Inflammatory macrophage treated with lipopolysaccharide for 1 hour (primary cell): Measurements from ENCODE around the gene KIAA1755.
"Not testable (repeated sequence)": the region's sequence is repeated elsewhere in the genome, so short reads cannot be mapped to it uniquely, and the experiment has no call there.

Source experiments
- DNase-seq, 2 donors: peaks; one replicate each; pipeline ENCODE4 v3.0.0-alpha.2; 2020 to 2022

Gene KIAA1755

DNA sequence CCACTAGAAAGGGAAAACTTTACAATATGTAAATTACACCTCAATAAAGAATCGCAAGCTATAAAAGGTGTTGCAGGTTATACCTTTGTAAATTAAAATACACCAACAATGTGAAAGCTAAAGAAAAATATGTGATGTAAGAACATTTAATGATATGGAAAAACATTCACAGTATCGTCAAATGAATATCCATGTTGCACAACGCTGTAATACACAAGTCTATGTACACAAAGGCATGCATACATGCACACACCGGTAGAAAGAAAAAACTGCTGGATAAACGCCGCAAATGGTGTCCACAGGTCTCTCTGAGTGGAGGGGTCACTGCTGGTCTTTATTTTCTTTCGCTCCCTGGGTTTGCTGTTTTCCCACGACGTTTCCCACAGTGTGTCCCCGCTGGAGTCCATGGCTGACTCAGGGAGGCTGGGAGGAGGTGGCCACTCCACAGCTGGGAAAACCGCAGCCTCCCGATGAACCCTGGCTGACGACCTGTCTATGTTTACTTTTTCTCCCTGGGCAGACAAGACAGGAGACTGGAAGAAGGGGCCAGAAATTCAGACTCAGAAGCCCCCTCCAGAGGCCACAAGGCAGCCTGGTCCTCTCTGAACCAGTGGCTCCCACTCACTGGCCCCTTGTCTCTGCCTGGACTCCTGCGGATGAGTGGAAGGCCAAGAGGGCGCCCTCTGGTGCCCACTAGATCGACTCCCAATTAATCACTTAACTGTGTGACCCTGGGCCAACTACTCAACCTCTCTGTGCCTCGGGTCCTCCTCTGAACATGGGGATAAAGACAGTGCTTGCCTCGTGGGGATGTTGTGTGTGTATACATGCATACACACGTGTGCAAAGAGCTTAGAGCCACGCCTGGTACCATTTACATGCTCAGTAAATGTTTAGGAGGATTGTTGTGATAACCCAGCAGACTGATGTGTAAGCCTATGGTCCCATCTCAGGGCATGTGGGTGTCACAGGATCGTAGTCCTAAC is 30.6 kb upstream of the KIAA1755 start:
- DNase-seq: no peak

DNA sequence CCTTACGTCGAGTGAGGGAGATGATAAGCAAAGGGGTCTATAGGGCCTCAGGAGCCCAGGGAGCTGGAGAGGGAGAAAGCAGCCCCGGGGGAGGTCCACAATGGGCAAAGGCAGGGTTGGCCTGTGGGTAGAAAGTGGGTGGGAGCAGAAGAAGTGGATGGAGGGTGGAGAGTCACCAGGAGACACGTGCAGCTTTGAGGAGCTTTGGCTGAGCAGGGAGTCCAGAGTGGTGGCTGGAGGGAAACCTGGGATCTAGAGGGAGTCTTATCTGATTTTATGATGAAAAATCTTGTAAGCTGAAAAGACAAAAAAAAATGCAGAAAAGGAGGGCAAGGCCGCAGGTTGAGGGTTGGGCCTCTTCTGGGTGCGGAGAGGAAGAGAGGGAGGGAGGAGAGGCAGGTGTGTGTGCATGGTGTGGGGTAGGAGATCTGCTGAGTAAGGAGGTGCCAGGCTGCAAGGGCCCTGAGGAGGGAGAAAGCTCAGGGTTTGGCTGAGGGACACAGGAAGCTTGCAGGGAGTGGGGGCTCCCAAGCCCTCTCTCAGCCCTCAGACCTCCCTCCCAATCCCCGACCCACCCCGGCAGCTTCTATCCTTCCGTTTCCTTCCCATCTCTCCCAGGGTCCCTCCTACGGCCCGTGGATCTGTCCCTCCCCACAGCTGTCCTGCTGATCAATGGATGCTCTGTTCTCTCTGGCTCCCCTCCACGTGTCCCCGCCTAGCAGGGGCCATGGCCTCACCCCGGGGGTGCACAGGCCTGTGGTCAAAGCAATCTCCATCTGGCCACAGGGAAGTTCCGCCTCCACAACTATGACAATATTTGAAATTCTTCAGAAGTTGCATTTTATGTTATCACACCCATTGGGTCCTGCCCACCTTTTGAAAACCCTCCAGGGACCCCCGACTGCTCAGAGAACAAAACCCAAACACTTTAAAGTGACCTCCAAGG is 26.3 kb upstream of the KIAA1755 start:
- DNase-seq: peak in 1 of 2 donors; percentile 52

DNA sequence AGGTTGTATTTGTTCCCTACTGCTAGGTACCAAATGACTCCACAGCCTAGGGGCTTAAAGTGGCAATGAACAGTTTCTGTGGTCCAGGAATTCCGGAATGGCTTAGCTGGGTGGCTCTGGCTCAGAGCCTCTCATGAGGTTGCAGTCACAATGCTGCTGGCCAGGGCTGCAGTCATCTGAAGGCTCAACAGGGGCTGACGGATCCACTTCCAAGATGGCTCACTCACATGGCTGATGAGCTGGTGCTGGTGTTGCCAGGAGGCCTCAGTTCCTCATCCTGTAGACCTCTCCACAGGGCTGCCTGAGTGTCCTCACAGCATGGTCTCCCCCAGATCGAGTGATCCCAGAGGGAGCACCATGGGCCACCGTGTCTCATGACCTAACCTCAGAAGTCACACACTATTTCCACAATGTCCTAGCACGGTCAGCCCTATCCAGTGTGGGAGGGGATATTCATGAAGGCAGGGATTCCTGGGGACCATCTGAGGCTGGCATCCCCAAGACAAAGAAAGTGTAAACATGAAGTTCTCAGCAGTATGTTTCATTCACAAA is 24.4 kb upstream of the KIAA1755 start:
- DNase-seq: no peak

DNA sequence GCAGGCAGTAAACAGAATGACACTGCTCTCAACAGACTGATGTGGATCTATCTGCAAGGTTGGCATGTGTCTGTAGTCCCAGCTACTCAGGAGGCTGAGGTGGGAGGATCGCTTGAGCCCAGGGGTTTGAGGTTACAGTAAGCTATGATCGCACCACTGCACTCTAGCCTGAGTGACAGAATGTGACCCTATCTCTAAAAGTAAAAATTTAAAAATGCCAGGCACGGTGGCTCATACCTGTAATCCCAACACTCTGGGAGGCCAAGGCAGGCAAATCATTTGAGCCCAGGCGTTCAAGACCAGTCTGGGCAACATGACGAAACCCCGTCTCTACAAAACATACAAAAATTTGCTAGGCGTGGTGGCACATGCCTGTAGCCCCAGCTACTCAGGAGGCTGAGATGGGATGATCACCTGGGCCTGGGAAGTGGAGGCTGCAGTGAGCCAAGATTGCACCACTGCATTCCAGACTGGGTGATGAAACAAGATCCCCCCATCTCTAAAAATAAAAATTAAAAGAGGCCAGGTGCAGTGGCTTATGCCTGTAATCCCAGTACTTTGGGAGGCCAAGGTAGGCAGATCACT is 23.6 kb upstream of the KIAA1755 start:
- DNase-seq: not testable (repeated sequence)

DNA sequence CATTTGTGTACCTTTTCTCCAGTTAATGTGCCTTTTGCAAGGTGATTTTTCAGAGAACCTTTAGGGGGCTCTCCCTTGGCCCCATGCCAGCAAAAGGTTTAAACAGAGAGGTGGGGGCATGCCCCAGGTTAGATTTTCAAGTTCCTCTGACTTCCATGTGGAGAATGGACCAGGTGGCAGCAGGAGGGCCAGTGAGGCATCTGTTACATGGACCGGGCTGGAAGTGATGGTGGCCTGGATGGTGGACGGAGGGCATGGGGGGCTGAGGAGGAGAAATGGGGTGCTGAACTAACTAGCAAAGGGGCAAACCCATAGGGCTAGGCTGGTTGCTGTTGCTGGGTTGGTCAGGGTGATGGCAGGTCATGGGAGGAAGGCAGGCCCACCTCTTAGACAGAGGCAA is 22.7 kb upstream of the KIAA1755 start:
- DNase-seq: no peak

DNA sequence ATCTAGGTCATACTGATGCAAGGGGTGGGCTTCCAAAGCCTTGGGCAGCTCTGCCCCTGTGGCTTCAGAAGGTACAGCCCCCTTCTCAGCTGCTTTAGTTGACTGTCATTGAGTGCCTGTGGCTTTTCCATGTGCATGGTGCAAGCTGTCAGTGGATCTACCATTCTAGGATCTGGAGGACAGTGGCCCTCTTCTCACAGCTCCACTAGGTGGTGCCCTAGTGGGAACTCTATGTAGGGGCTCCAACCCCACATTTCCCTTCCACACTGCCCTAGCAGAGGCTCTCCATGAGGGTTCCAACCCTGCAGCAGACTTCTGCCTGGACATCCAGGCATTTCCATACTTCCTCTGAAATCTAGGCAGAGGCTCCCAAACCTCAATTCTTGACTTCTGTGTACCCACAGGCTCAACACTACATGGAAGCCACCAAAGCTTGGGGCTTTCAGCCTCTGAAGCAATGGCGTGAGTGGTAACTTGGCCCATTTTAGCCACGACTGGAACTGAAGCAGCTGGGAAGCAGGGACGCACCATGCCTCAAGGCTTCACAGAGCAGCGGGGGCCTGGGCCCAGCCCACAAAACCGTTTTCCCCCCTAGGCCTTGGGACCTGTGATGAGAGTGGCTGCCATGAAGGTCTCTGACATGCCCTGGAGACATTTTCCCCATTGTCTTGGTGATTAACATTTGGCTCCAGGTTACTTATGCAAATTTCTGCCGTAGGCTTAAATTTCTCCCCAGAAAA is 20.8 kb upstream of the KIAA1755 start:
- DNase-seq: not testable (repeated sequence)

DNA sequence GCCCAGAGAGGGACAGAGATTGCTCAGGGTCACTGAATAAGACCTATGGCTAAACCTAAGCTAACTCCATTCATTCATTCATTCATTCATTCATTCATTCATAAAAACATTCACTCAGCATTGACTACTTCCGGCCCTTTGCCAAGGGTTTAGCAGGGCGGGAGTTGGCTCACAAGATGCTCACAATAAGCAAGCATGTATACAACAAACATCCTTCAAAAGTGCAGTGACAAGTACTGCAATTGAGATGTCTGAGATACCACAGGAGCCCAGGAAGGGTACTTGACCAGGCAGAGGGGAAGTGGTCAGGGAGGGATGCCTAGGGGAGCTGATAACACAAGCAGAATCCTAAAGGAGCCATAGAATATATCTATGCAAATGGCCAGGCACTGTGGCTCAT is 18.2 kb upstream of the KIAA1755 start:
- DNase-seq: no peak

DNA sequence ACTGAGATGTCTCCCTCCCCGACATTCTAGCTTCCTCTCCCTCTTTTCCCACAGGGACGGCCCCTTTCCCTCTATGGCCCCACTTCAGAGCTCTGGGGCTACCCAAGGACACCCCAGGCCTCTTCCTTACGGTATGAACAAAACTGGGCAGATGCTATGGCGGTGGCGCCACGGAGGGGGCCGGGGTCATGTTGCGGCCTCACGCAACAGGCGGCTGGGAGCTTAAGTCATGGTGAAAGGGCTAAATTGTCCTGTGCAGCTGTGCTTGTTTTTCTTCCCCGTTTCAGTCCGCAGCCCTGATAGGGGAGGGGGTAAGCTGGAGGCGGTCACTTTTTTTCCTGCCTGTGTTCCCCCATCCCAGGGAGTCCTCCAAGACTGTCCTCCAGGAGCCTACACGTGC is 17.6 kb upstream of the KIAA1755 start:
- no peak for DNase-seq

DNA sequence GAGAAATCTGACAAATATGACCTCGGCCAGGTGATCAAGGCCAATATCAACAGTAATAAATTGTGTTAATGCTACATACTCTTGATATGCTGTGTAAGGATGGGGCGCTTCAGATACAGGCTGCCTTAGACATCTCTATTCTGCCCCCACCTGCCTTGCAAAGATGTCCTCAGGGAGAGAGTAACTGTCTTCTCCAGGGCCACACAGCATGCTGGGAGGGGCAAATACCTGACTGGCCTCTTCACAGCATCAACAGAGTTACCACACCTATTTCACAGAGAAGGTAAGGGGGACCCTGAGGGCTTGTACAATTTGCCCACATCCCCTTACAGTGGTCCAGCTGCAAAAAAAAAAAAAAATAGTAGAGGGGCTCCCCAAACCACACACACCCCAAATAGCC is 17.2 kb upstream of the KIAA1755 start:
- no peak for DNase-seq

DNA sequence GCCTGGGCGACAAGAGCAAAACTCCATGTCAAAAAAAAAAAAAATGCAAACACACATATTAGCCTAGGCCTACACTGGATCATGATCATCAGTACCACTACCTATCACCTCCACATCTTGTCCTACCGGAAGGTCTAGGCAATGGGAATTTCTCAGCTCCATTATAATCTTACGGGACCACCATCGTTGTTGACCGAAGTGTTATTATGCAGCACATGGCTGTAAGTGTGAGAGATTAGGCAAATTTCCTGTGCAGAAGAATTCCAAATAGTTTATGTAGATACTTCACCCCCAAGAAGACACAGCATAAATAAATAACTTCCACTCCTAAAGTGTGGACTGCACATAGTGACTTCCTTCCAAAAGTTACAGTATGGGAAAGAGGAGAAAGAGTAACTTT is 16.8 kb upstream of the KIAA1755 start:
- DNase-seq: no peak

DNA sequence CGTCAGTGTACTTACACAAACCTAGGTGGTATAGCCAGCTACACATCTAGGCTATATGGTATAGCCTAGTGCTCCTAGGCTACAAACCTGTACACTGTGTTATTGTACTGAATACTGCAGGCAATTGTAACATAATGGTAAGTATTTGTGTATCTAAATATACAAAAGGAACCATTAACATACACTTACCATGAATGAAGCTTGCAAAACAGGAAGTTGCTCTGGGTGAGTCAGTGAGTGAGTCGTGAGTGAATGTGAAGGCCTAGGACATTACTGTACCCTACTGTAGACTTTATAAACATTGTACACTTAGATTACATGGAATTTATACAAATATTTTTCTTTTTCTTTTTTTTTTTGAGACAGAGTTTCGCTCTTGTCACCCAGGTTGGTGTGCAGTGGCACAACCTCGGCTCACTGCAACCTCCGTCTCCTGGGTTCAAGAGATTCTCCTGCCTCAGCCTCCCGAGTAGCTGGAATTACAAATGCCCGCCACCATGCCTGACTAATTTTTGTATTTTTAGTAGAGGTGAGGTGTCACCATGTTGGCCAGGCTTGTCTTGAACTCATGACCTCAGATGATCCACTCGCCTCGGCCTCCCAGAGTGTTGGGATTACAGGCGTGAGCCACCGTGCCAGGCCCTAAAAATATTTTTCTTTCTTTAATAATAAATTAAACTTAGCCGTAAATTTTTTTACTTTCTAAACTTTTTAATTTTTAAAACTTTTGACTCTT is 15.4 kb upstream of the KIAA1755 start:
- DNase-seq: peak; percentile 73 to 81

DNA sequence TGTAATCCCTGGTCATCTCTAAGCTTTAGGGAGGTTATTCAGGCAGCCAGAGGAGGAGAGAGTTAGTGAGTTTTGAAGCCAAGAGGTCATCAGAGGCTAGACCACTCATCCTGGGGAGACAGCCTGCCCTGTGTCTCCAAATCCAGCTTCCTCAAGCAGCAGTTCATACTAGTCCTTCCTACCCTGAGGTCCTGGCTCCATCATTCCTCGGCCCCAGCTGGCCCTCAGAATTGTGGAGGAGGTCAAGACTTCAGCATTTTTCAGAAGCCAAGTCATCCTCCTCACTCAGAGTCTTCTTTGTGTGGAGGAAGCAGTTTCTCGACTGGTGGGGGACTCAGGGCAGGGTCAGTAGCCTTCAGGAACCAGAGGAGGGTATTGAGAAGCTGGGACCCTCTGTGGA is 12.4 kb upstream of the KIAA1755 start:
- DNase-seq: no peak

DNA sequence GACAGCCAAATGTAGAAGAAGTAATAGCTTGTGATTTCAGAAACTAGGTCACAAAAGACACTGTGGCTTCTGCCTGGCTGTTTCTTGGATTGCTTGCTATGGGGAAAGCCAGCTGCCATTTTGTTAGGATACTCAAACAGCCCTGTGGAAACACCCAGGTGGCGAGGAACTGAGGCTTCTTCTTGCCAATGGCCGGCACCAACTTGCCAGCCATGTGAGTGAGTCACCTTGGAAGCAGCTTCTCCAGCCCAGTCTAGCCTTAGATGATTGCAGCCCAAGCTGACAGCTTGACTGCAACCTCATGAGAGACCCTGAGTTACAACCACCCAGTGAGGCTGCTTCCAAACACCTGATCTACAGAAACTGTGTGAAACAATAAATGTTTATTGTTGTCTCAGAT is 11.9 kb upstream of the KIAA1755 start:
- DNase-seq: no peak

DNA sequence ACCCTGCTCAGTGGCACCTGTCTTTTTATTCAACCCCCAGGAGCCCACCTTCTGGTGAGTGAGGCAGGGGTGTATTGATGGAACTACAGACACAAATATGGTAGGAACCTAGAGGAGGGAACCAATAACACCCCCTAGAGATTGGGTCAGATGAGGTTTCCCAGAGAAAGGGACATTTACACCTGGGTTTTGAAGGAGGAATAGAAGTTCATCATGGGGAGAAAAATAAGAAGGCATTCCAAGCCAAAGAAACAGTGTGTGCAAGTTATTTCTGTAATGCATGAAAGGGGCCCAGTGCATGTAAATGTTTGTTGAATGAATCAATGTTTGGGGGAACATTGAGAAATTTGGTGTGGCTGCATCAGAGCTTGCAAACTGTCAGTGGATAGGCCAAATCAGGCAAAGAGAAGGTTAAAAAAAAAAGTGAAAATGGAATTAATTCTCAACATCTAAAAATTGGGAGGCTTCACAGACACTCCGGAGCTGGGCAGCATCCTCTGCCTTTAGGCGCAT is 11.1 kb upstream of the KIAA1755 start:
- no peak for DNase-seq

DNA sequence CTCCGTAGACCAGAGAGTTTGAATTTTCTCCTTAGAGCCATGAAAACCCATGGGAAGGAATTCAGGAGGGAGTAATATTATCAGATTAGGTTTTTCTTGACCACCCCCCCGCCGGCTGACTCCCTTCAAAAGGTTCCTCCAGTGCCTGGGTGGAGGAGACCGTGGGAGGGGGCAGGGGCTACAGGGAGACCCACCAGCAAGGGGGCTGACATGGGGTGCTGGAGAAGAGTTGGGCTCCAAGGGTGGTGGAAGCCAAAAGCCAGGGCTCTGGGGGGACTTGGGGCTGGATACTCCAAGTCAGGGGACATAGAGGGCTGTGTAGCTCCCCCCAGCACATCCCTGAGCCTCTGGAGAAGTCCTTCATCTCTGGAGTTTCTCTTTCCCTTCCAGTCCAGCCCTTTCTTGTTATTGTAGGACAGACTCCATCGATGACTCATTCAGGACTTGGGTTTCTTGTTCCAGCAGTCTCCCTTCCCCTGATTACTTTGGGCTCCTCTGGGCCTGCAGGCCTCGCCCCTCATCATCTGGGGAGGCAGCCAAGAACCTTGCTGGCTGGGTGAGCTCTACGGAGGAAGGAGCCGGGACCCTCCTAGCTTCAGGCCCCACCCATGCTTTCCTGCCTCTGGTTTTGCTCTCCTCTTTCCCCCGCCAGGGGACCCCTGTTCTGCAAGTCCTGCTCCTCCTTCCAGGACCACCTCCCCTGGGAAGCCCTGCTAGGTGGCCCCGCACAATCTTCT is 10.5 kb upstream of the KIAA1755 start:
- peak; percentile 60 to 68 for DNase-seq

DNA sequence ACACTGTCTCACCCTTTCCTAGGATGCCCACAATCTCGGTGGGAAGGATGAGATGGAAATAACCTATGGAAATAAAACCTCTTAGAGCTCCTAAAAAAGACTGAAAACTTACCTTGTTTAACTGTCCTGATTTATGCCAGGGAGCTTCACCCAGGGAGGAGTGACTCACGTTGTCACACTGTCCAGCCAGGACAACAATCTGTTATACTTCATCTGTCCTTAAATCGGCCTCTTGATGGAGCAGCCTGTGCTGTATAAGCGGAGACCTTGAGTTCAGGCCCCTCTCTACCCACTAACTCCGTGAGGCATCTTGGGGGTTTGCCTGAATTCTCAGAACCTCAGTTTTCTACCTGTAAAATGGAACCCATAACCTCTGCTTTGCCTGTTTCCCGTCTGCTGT is 9.2 kb upstream of the KIAA1755 start:
- DNase-seq: no peak

DNA sequence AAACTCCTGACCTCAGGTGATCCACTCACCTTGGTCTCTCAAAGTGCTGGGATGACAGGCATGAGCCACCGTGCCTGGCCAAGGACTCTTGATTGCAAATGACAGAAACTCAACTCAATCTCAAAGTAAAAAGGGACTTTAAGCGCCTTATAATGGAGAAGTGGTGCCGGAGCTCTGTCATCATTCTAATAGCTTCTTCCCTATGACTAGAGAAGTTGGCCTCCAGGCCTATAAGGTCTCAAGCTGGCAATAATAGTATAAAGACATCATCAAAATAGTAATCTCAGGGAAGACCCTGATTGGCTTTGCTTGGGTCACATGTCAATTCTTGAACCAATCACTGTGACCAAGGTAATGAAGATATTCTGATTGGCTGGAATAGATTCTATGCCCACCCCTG is 8.5 kb upstream of the KIAA1755 start:
- DNase-seq: peak; percentile 61 to 62

DNA sequence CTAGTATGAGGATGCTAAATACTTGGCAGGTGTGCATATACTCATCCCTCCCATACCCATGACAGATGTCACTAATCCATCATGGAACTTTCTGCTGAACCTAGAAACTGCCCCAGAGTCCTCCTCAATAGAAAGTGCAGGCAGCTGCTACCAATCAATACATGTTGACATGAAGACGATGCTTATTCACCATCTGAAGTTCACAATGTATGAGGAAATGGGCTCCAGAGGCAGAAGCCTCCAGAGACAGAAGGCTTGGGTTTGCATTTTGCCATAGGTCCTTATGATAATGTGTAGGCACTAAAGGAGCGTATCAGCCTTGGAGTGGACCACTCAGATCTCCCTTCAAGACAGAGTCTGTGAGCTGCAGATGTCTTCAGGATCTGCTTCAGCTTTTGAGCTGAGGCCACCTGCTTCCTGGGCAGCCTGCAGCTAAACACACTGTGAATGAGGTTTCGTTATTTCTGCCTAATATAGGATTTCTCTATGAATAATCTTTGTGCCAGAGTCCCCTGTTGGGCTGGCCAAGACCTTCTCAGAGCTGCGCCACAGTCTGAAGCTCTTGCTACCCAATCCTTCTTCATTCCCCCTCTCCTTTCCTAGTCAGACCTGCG is 7.5 kb upstream of the KIAA1755 start:
- DNase-seq: no peak

DNA sequence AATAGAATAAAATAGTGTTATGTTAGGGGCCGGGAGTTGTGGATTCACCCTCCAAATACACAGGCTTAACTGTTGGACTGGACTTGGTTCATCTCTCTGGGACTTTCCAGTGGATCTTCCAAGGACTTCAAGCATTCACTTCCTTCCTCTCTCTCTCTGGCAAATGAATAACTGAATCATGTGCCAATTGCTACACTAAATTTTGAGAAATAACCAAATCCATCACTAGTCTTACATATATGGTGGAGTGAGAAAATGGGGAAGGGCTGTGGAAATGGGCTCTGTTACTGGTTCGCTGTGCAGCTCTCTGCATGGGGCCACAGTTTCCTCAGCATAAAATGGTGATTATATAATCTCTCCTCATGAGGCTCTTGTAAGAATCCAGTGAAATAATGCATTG is 6.8 kb upstream of the KIAA1755 start:
- DNase-seq: peak; percentile 90 to 97

DNA sequence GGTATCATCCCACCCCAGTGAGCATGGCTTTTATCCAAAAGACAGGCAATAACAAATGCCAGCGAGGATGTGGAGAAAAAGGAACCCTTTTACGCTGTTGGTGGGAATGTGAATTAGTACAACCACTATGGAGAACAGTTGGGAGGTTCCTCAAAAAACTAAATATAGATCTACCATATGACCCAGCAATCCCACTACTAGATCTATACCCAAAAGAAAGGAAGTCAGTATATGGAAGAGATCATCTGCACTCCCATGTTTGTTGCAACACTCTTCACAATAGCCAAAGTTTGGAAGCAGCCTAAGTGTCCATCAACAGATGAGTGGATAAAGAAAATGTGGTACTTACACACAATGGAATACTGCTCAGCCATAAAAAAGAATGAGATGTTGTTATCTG is 5.9 kb upstream of the KIAA1755 start:
- DNase-seq: peak; percentile 39 to 78
